SU-DHL-6 (cell line): ENCODE data around the gene TBC1D32.

Experiments
- H2AFZ ChIP-seq: fragments of 200-600 bp; sonication (generic); 2 replicates; pipeline ENCODE4 v1.6.1; 2014; ENCODE audit warnings: low read depth, mild to moderate bottlenecking, moderate library complexity, mixed read lengths, antibody characterized with exemption, low read length; ENCODE audit not compliant: severe bottlenecking
- H3F3A ChIP-seq: fragments of 200-600 bp; shearing (Covaris generic); 2 replicates; pipeline ENCODE4 v1.6.0; 2016; ENCODE audit warnings: antibody characterized with exemption, mild to moderate bottlenecking; ENCODE audit not compliant: insufficient read depth
- H3K27ac ChIP-seq: fragments of 200-600 bp; sonication (generic); 2 replicates; pipeline ENCODE4 v1.5.1; 2016; ENCODE audit warnings: low read depth, mild to moderate bottlenecking, low read length, moderate library complexity, mixed read lengths
- H3K27me3 ChIP-seq: fragments of 200-600 bp; sonication (generic), shearing (Covaris generic); 2 replicates; pipeline ENCODE4 v1.6.0; 2014; ENCODE audit warnings: mild to moderate bottlenecking, low read length
- H3K36me3 ChIP-seq: fragments of 200-600 bp; sonication (generic); 2 replicates; pipeline ENCODE4 v1.6.1; 2014; ENCODE audit warnings: mild to moderate bottlenecking, low read length, mixed read lengths
- H3K4me2 ChIP-seq: fragments of 300-600, 200-600 bp; shearing (Covaris generic), sonication (generic); 2 replicates; pipeline ENCODE4 v1.6.0; 2014; ENCODE audit warnings: low read length, low read depth, mild to moderate bottlenecking; ENCODE audit not compliant: poor library complexity, severe bottlenecking
- H3K4me3 ChIP-seq: fragments of 200-600 bp; sonication (generic); 2 replicates; pipeline ENCODE4 v1.5.1; 2014; ENCODE audit warnings: antibody characterized with exemption, low read length, mild to moderate bottlenecking, mixed read lengths; ENCODE audit not compliant: insufficient read depth, poor library complexity, severe bottlenecking
- H3K79me2 ChIP-seq: fragments of 200-600 bp; sonication (generic); 2 replicates; pipeline ENCODE4 v1.6.1; 2014; ENCODE audit warnings: mild to moderate bottlenecking, low read length, moderate library complexity; ENCODE audit not compliant: insufficient read depth
- H3K9ac ChIP-seq: fragments of 200-600 bp; sonication (generic); 2 replicates; pipeline ENCODE4 v1.7.0; 2014; ENCODE audit warnings: mild to moderate bottlenecking, low read length
- H3K9me2 ChIP-seq: fragments of 200-600 bp; sonication (generic); replicated peaks from 2 replicates; pipeline ENCODE4 v1.6.1; 2014; ENCODE audit warnings: low read length; ENCODE audit not compliant: insufficient read depth
- H3K9me3 ChIP-seq: fragments of 200-600 bp; sonication (generic); 2 replicates; pipeline ENCODE4 v1.6.1; 2014; ENCODE audit warnings: low read length, mixed read lengths; ENCODE audit not compliant: insufficient read depth
- H4K20me1 ChIP-seq: fragments of 200-600 bp; sonication (generic); 2 replicates; pipeline ENCODE4 v1.6.1; 2014; ENCODE audit warnings: low read depth, mild to moderate bottlenecking, antibody characterized with exemption, low read length, moderate library complexity, mixed read lengths
- EZH2phosphoT487 ChIP-seq: fragments of 200-600 bp; sonication (generic), shearing (Covaris generic); conservative IDR thresholded peaks from 2 replicates; pipeline ENCODE4 v1.6.1; 2018; ENCODE audit warnings: mild to moderate bottlenecking, antibody characterized with exemption, low read length, moderate library complexity, mixed read lengths
- TF ChIP-seq, protein P1 (sequence below): fragments of 200-600 bp; sonication (generic); IDR thresholded peaks from one replicate; pipeline ENCODE4 v1.5.1; 2017; ENCODE audit warnings: antibody characterized with exemption, mild to moderate bottlenecking, low read length, moderate library complexity; ENCODE audit not compliant: insufficient read depth, poor library complexity, severe bottlenecking

Gene TBC1D32, protein sequence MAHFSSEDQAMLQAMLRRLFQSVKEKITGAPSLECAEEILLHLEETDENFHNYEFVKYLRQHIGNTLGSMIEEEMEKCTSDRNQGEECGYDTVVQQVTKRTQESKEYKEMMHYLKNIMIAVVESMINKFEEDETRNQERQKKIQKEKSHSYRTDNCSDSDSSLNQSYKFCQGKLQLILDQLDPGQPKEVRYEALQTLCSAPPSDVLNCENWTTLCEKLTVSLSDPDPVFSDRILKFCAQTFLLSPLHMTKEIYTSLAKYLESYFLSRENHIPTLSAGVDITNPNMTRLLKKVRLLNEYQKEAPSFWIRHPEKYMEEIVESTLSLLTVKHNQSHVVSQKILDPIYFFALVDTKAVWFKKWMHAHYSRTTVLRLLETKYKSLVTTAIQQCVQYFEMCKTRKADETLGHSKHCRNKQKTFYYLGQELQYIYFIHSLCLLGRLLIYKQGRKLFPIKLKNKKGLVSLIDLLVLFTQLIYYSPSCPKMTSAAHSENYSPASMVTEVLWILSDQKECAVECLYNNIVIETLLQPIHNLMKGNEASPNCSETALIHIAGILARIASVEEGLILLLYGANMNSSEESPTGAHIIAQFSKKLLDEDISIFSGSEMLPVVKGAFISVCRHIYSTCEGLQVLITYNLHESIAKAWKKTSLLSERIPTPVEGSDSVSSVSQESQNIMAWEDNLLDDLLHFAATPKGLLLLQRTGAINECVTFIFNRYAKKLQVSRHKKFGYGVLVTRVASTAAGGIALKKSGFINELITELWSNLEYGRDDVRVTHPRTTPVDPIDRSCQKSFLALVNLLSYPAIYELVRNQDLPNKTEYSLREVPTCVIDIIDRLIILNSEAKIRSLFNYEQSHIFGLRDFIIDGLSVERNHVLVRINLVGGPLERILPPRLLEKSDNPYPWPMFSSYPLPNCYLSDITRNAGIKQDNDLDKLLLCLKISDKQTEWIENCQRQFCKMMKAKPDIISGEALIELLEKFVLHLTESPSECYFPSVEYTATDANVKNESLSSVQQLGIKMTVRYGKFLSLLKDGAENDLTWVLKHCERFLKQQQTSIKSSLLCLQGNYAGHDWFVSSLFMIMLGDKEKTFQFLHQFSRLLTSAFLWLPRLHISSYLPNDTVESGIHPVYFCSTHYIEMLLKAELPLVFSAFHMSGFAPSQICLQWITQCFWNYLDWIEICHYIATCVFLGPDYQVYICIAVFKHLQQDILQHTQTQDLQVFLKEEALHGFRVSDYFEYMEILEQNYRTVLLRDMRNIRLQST

DNA sequence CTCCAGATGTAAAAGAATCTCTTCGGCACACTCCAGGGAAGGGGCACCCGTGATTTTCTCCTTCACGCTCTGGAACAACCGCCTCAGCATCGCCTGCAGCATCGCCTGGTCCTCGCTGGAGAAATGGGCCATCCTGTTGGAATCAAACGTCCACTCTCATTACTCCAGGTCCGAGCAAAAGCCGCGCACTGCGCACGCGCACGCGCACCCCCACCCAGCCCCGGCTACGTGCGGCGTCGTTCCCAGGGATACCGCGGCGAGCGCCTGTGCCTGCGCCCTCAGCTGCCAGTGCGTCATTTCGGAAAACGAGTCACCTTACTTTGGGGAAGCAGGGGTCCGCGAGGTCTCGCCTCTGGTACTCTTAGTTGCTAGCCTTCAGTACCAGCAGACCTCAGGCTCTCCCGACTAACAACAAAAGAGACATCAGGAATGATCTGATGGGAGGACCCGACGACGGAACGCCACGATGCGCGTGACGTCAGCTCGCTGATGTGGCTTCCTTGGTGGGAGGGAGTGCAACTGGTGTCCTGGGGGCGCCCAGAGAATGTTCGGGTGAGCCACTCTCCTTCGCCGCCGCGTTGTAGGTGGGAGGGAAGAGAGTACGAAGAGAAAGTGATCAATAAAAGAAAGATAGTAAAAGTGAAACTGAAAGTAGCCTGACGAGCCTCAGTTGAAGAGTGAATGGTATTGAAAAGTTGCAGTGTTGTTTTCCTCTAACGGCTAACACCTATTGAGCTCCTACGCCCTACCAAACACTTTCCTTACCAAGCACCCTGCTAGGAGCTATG lies at the start of gene TBC1D32:
Gene TBC1D32 (minus strand): TSS at position 182 of the 788 bp plus-strand sequence. CDS start 50 bp downstream, at position 132.
- Histone ChIP-seq H3K4me3 (peak within 1 kb of the TSS; percentile 73), H4K20me1 (no peaks in the 10 kb centered on the region), H2AFZ (peak within 1 kb of the TSS; percentile 99), H3K27me3 (no peaks in the 10 kb centered on the region), H3K9me2 (no peaks in the 10 kb centered on the region), H3K4me2 (peak within 1 kb of the TSS; percentile 93), H3K36me3 (no peaks in the 10 kb centered on the region), H3K9ac (peak within 1 kb of the TSS; percentile 67), H3K27ac (no peak within 1 kb of the TSS), H3K9me3 (no peaks in the 10 kb centered on the region), H3K79me2 (peaks cover 8% of the 10 kb centered on the region; the same call in 1 of the 2 replicates), H3F3A (no peaks in the 10 kb centered on the region)
- no peak for TF ChIP-seq EZH2phosphoT487
- TF ChIP-seq, protein P1, sequence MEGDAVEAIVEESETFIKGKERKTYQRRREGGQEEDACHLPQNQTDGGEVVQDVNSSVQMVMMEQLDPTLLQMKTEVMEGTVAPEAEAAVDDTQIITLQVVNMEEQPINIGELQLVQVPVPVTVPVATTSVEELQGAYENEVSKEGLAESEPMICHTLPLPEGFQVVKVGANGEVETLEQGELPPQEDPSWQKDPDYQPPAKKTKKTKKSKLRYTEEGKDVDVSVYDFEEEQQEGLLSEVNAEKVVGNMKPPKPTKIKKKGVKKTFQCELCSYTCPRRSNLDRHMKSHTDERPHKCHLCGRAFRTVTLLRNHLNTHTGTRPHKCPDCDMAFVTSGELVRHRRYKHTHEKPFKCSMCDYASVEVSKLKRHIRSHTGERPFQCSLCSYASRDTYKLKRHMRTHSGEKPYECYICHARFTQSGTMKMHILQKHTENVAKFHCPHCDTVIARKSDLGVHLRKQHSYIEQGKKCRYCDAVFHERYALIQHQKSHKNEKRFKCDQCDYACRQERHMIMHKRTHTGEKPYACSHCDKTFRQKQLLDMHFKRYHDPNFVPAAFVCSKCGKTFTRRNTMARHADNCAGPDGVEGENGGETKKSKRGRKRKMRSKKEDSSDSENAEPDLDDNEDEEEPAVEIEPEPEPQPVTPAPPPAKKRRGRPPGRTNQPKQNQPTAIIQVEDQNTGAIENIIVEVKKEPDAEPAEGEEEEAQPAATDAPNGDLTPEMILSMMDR = no peak

DNA sequence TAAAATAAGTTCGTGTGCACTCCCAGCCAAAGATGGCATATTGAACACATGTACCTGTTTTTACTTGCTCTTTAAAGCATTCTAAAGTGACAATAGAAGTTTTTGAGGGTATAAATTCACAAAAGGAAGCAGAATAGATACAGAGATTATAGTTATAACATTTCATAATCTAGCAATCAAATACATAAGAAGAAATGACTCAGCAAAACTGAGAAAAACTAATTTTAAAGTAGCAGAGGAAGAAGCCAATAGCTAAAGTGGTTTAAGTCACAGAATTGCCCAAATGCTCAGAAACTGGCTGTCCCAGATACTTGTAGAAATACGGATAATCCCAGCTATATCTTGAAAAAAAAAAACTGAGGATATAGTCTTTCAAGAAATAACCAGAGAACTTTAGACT lies 49.2 kb upstream of the TBC1D32 start:
- TF ChIP-seq, protein P1 = no peak
- TF ChIP-seq EZH2phosphoT487 = no peak
- no peaks in the 10 kb centered on the region for H3K79me2 ChIP-seq
- no peaks in the 10 kb centered on the region for H4K20me1 ChIP-seq
- H3K4me2 ChIP-seq = no peak overlapping the region
- H3K9ac ChIP-seq = no peak overlapping the region
- H3K27me3 ChIP-seq = no peaks in the 10 kb centered on the region
- H3K4me3 ChIP-seq = no peak overlapping the region
- H3F3A ChIP-seq = no peaks in the 10 kb centered on the region
- no peak overlapping the region for H2AFZ ChIP-seq
- no peaks in the 10 kb centered on the region for H3K36me3 ChIP-seq
- no peaks in the 10 kb centered on the region for H3K9me2 ChIP-seq
- H3K27ac ChIP-seq = no peak overlapping the region
- H3K9me3 ChIP-seq = no peaks in the 10 kb centered on the region
